HepG2 (cell line): ENCODE results near the gene DNLZ.

Experiments used
- AHR ChIP-seq: IDR thresholded peaks from 2 replicates; pipeline ENCODE4 v1.6.1; 2018; ENCODE audit warnings: missing genetic modification reagents, missing compliant biosample characterization
- BHLHE40 ChIP-seq: IDR thresholded peaks from 2 replicates; pipeline ENCODE4 v1.6.1; 2011; ENCODE audit warnings: low read length, improper control_type of control experiment
- CREM ChIP-seq, 2 experiments: sonication (generic) in 1 of 2; formaldehyde crosslinking in 1 of 2; IDR thresholded peaks; 2 replicates each; pipeline versions ENCODE4 v1.4.0 to v1.6.1; 2016 to 2020; ENCODE audit warnings: antibody characterized with exemption in 1 of 2, mild to moderate bottlenecking in 1 of 2, missing genetic modification reagents in 1 of 2
- FOXM1 ChIP-seq: sonication (generic); formaldehyde crosslinking; IDR thresholded peaks from 2 replicates; pipeline ENCODE4 v1.5.0; 2020; ENCODE audit warnings: missing genetic modification reagents
- GTF2F1 ChIP-seq: fragments of 150-350 bp; IDR thresholded peaks from 2 replicates; pipeline ENCODE4 v1.6.1; 2014; ENCODE audit warnings: low read length
- JUND ChIP-seq: sonication (generic); formaldehyde crosslinking; IDR thresholded peaks from 2 replicates; pipeline ENCODE4 v1.8.0; 2022; ENCODE audit warnings: mild to moderate bottlenecking, missing genetic modification reagents
- KLF11 ChIP-seq: IDR thresholded peaks from 2 replicates; pipeline ENCODE4 v1.6.1; 2016; ENCODE audit warnings: missing compliant biosample characterization
- SP2 ChIP-seq: sonication (generic); formaldehyde crosslinking; IDR thresholded peaks from 2 replicates; pipeline ENCODE4 v1.5.1; 2020; ENCODE audit warnings: mild to moderate bottlenecking, missing genetic modification reagents
- ZNF230 ChIP-seq: sonication (generic); formaldehyde crosslinking; IDR thresholded peaks from 2 replicates; pipeline ENCODE4 v1.4.0; 2020; ENCODE audit warnings: mild to moderate bottlenecking, missing genetic modification reagents
- TF ChIP-seq, protein P1 (sequence below), 2 experiments: IDR thresholded peaks; 2 replicates each; pipeline ENCODE4 v1.6.1; 2011 to 2012; ENCODE audit warnings: low read length in 2 of 2, borderline replicate concordance in 1 of 2, low read depth in 1 of 2, mild to moderate bottlenecking in 1 of 2, moderate library complexity in 1 of 2
- TF ChIP-seq, protein P2 (sequence below): sonication (generic); formaldehyde crosslinking; IDR thresholded peaks from 2 replicates; pipeline ENCODE4 v1.5.0; 2020; ENCODE audit warnings: mild to moderate bottlenecking, missing genetic modification reagents, moderate library complexity

DNA sequence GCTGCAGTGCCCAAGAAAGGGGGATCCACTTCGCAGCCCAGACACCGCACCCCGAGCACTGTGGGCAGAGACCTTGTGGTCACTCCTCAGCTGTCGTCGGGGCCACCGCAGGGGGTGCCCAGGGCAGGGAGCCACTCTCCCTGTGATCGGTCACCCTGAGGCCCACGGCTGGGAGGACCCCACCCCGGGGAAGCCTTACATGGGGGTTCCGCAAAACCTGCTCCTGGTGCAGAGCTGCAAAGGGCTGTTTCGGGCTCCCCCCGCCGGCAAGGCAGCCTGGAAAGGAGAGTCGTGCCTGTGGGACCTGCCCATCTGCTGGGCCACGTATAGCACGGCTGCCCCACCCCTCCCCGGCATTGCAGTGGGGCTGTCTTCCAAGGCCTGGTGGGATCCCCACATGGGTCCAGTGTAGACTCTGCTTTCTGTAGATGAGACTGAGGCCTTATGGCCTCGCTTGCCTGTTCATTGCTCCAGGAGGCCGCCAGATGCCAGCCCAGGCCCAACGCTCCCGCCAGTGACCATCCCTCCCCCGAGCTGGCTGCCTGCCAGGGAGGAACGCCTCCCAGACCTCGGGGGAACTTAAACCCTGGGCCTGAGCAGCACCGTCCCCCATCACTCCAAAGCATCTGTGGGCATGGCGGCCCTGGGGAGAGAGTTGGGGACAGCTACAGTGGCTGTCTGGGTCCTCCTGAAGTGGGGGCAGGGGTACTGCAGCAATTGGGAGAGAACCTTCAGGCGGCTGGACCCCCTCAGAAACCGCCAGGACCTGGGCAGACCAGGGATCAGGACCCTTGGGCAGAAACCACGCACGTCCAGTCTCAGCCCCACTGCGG, 1.6 kb upstream of the DNLZ start:
- TF ChIP-seq ZNF230 (no peak), CREM (IDR thresholded peaks at IDR 0.05) (no peak), CREM (CRISPR knock-in tag; IDR thresholded peaks at IDR 0.05) (no peak), SP2 (CRISPR knock-in tag) (no peak), BHLHE40 (no peak), JUND (CRISPR knock-in tag) (no peak), GTF2F1 (no peak), KLF11 (CRISPR knock-in tag) (no peak), FOXM1 (CRISPR knock-in tag) (no peak), AHR (CRISPR knock-in tag) (no peak)
- TF ChIP-seq, protein P1, sequence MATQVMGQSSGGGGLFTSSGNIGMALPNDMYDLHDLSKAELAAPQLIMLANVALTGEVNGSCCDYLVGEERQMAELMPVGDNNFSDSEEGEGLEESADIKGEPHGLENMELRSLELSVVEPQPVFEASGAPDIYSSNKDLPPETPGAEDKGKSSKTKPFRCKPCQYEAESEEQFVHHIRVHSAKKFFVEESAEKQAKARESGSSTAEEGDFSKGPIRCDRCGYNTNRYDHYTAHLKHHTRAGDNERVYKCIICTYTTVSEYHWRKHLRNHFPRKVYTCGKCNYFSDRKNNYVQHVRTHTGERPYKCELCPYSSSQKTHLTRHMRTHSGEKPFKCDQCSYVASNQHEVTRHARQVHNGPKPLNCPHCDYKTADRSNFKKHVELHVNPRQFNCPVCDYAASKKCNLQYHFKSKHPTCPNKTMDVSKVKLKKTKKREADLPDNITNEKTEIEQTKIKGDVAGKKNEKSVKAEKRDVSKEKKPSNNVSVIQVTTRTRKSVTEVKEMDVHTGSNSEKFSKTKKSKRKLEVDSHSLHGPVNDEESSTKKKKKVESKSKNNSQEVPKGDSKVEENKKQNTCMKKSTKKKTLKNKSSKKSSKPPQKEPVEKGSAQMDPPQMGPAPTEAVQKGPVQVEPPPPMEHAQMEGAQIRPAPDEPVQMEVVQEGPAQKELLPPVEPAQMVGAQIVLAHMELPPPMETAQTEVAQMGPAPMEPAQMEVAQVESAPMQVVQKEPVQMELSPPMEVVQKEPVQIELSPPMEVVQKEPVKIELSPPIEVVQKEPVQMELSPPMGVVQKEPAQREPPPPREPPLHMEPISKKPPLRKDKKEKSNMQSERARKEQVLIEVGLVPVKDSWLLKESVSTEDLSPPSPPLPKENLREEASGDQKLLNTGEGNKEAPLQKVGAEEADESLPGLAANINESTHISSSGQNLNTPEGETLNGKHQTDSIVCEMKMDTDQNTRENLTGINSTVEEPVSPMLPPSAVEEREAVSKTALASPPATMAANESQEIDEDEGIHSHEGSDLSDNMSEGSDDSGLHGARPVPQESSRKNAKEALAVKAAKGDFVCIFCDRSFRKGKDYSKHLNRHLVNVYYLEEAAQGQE (IDR thresholded peaks at IDR 0.05; ENCODE audit: borderline replicate concordance in 1 of 2, low read depth in 1 of 2, low read length in 2 of 2), result no peak
- TF ChIP-seq, protein P2, sequence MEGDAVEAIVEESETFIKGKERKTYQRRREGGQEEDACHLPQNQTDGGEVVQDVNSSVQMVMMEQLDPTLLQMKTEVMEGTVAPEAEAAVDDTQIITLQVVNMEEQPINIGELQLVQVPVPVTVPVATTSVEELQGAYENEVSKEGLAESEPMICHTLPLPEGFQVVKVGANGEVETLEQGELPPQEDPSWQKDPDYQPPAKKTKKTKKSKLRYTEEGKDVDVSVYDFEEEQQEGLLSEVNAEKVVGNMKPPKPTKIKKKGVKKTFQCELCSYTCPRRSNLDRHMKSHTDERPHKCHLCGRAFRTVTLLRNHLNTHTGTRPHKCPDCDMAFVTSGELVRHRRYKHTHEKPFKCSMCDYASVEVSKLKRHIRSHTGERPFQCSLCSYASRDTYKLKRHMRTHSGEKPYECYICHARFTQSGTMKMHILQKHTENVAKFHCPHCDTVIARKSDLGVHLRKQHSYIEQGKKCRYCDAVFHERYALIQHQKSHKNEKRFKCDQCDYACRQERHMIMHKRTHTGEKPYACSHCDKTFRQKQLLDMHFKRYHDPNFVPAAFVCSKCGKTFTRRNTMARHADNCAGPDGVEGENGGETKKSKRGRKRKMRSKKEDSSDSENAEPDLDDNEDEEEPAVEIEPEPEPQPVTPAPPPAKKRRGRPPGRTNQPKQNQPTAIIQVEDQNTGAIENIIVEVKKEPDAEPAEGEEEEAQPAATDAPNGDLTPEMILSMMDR (CRISPR knock-in tag), result no peak
